ENCODE data around the gene TMEM87B. TPM values are rescaled to one million over a fixed set of nuclear protein-coding genes. Genes with fewer than 3 reads are reported as not detected.
A peak's percentile ranks its signal among the peaks of the same experiment; 100 is the strongest.

TMEM87B gene
- total and polyA plus RNA-seq, 12 donors, result 8.9 to 37.5 (median 29.1) TPM

- no peaks in the 10 kb centered on the region for H3K36me3 ChIP-seq (replicated peaks in 1 of 2)
- peak in 2 of 7 donors; percentile 42 to 59 for DNase-seq
- 76 to 82% (median 79%) methylated on average over 7 of the region's 7 CpGs for WGBS, 4 donors
- H3K4me3 ChIP-seq, result no peak overlapping the region
- TF ChIP-seq, protein P1, sequence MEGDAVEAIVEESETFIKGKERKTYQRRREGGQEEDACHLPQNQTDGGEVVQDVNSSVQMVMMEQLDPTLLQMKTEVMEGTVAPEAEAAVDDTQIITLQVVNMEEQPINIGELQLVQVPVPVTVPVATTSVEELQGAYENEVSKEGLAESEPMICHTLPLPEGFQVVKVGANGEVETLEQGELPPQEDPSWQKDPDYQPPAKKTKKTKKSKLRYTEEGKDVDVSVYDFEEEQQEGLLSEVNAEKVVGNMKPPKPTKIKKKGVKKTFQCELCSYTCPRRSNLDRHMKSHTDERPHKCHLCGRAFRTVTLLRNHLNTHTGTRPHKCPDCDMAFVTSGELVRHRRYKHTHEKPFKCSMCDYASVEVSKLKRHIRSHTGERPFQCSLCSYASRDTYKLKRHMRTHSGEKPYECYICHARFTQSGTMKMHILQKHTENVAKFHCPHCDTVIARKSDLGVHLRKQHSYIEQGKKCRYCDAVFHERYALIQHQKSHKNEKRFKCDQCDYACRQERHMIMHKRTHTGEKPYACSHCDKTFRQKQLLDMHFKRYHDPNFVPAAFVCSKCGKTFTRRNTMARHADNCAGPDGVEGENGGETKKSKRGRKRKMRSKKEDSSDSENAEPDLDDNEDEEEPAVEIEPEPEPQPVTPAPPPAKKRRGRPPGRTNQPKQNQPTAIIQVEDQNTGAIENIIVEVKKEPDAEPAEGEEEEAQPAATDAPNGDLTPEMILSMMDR (IDR thresholded peaks at IDR 0.05), result no peak
- TF ChIP-seq POLR2A (IDR thresholded peaks at IDR 0.05), result no peak
- H3K27me3 ChIP-seq, result no peaks in the 10 kb centered on the region
- no peaks in the 10 kb centered on the region for H3K9me3 ChIP-seq (replicated peaks in 1 of 3)
- peaks cover 17 to 18% of the 10 kb centered on the region in 2 donors for H3K4me1 ChIP-seq (replicated peaks in 1 of 2)
- intact Hi-C loops (cut with DNase I), result loop anchor here (5.0 kb wide), 1 partner anchor 150 kb away; the partner anchor contains the start of gene MERTK (in 2 of the 2)
- H3K27ac ChIP-seq, result peak overlapping the region in 3 of 5 donors; percentile 12 to 51 (median 15)
These were observed 7.4 kb upstream of the TMEM87B start for GRCh38 chr2:112047537-112048235.

- intact Hi-C loops (cut with DNase I), result loop anchor here (5.0 kb wide), 1 partner anchor 151 kb away; the partner anchor contains the start of gene MERTK (in 2 of the 2)
- Histone ChIP-seq H3K36me3 (replicated peaks in 1 of 2) (no peaks in the 10 kb centered on the region), H3K4me3 (no peak overlapping the region), H3K27ac (peak overlapping the region in 3 of 5 donors; percentile 12 to 51 (median 15)), H3K9me3 (replicated peaks in 1 of 3) (no peaks in the 10 kb centered on the region), H3K27me3 (no peaks in the 10 kb centered on the region), H3K4me1 (replicated peaks in 1 of 2) (peaks cover 18 to 19% of the 10 kb centered on the region in 2 donors)
- TF ChIP-seq, protein P1 (IDR thresholded peaks at IDR 0.05), result no peak
- no peak for TF ChIP-seq POLR2A (IDR thresholded peaks at IDR 0.05)
- 50 to 66% (median 62%) methylated on average over 4 of the region's 4 CpGs for WGBS, 4 donors
- no peak for DNase-seq
These were observed 6.9 kb upstream of the TMEM87B start for GRCh38 chr2:112048236-112048592.

GRCh38 chr2:112048887-112049286 is 6.2 kb upstream of the TMEM87B start:
- 14 to 20% (median 16%) methylated on average over 3 of the region's 3 CpGs for WGBS, 4 donors
- intact Hi-C loops (cut with DNase I), result loop anchor here (5.0 kb wide), 1 partner anchor 152 kb away; the partner anchor contains the start of gene MERTK (in 2 of the 2)
- peak in 3 of 7 donors; percentile 54 to 66 (median 57) for DNase-seq

DNA sequence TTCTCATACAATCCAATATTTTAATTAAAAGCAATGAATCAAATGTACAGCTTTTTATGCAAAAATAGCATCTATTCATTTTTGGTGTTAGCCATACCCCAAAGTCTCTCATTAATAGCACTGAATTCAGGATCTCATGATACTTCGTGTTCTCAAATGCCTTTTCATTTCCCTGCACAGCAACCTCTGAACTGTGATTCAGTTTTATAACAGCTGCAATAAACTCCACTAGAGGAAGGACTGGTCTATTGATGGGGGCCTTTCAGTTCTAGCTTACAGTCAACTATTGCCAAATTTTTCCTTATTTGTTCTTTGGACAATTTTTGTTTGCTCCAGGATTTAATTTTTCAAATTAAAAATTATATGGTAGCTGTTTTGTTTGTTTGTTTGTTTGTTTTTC is 4.8 kb upstream of the TMEM87B start:
- intact Hi-C loops (cut with DNase I), result no loop called here
- no peaks in the 10 kb centered on the region for H3K27me3 ChIP-seq
- WGBS, 4 donors, result 86 to 94% (median 90%) methylated on average over 1 of the region's 1 CpG
- no peak overlapping the region for H3K27ac ChIP-seq
- H3K36me3 ChIP-seq (replicated peaks in 1 of 2), result no peaks in the 10 kb centered on the region
- peaks cover 23 to 26% of the 10 kb centered on the region in 2 donors for H3K4me1 ChIP-seq (replicated peaks in 1 of 2)
- no peak for DNase-seq
- H3K9me3 ChIP-seq (replicated peaks in 1 of 3), result no peaks in the 10 kb centered on the region
- no peak for TF ChIP-seq POLR2A (IDR thresholded peaks at IDR 0.05)
- TF ChIP-seq, protein P1 (IDR thresholded peaks at IDR 0.05), result no peak
- no peak overlapping the region for H3K4me3 ChIP-seq

More at GRCh38 chr2:112048887-112049286, 6.2 kb upstream of the TMEM87B start:
- H3K4me3 ChIP-seq, result no peak overlapping the region
- peaks cover 22 to 25% of the 10 kb centered on the region in 2 donors for H3K4me1 ChIP-seq (replicated peaks in 1 of 2)
- H3K27me3 ChIP-seq, result no peaks in the 10 kb centered on the region
- H3K27ac ChIP-seq, result no peak overlapping the region
- no peaks in the 10 kb centered on the region for H3K36me3 ChIP-seq (replicated peaks in 1 of 2)
- no peaks in the 10 kb centered on the region for H3K9me3 ChIP-seq (replicated peaks in 1 of 3)
- TF ChIP-seq POLR2A (IDR thresholded peaks at IDR 0.05), result no peak
- TF ChIP-seq, protein P1 (IDR thresholded peaks at IDR 0.05), result peak; percentile 81 to 92 (median 88)

Data from adrenal gland (tissue), 12 donors.